Transverse colon (tissue), 4 donors: Measurements from ENCODE around the gene ASTN1.

Experiments
- CTCF ChIP-seq, 5 experiments: fragments of 200-600 bp in 3 of 5; fragments of 450-650 bp in 2 of 5; sonication (generic) in 3 of 5; IDR thresholded peaks; 1 replicate in 2 of 5; 2 replicates in 3 of 5; pipeline ENCODE4 v1.5.1; 2016 to 2017; ENCODE audit warnings: antibody characterized with exemption in 5 of 5, inconsistent platforms in 3 of 5, mild to moderate bottlenecking in 2 of 5, moderate library complexity in 1 of 5
- EP300 ChIP-seq: sonication (generic); formaldehyde crosslinking; IDR thresholded peaks from one replicate; pipeline ENCODE4 v1.6.1; 2017; ENCODE audit warnings: antibody characterized with exemption, low read depth
- POLR2AphosphoS5 ChIP-seq, 3 donors: sonication (generic); formaldehyde crosslinking; IDR thresholded peaks; one replicate each; pipeline ENCODE4 v1.6.1; 2016; ENCODE audit warnings: antibody characterized with exemption in 3 of 3

- no peak for TF ChIP-seq CTCF (IDR thresholded peaks at IDR 0.05)
- no peak for TF ChIP-seq POLR2AphosphoS5 (IDR thresholded peaks at IDR 0.05)
- TF ChIP-seq EP300: no peak
Measured at GRCh38 chr1:177145106-177146070, 19.1 kb downstream of the ASTN1 start.
